Liver (tissue), 9 donors: ENCODE data around the gene CATSPERE. TPM values are rescaled to one million over a fixed set of nuclear protein-coding genes. Genes with fewer than 3 reads are reported as not detected.

ENCODE experiments used
- DNase-seq: peaks from one replicate; pipeline ENCODE4 v3.0.0-alpha.2; 2017; ENCODE audit warnings: low spot score
- H3K27ac ChIP-seq, 2 donors: one replicate each; pipeline ENCODE4 v1.7.0; 2013; ENCODE audit warnings: inconsistent platforms in 2 of 2, low read length in 2 of 2, control low read depth in 1 of 2, low read depth in 1 of 2, mild to moderate bottlenecking in 1 of 2
- H3K27me3 ChIP-seq, 4 donors: one replicate each; pipeline versions ENCODE4 v1.6.1 to v1.7.0; 2013; ENCODE audit warnings: low read length in 3 of 4, inconsistent platforms in 1 of 4, mild to moderate bottlenecking in 1 of 4, moderate library complexity in 1 of 4; ENCODE audit not compliant: control insufficient read depth in 4 of 4, insufficient read depth in 4 of 4
- H3K36me3 ChIP-seq, 4 donors: one replicate each; pipeline versions ENCODE4 v1.6.1 to v1.7.0; 2013; ENCODE audit warnings: low read length in 3 of 4, mild to moderate bottlenecking in 3 of 4, low read depth in 1 of 4, moderate library complexity in 1 of 4; ENCODE audit not compliant: control insufficient read depth in 4 of 4, insufficient read depth in 3 of 4
- H3K4me1 ChIP-seq, 4 donors: one replicate each; pipeline versions ENCODE4 v1.6.1 to v1.7.0; 2013; ENCODE audit warnings: low read length in 3 of 4, mild to moderate bottlenecking in 3 of 4, moderate library complexity in 1 of 4; ENCODE audit not compliant: control insufficient read depth in 4 of 4, insufficient read depth in 4 of 4
- H3K4me3 ChIP-seq, 3 donors: one replicate each; pipeline versions ENCODE4 v1.6.1 to v1.7.0; 2013; ENCODE audit warnings: low read length in 3 of 3, control low read depth in 1 of 3, low read depth in 1 of 3, mild to moderate bottlenecking in 1 of 3
- H3K9ac ChIP-seq, 2 donors: one replicate each; pipeline ENCODE4 v1.7.0; 2013; ENCODE audit warnings: low read length in 2 of 2, mild to moderate bottlenecking in 2 of 2, moderate library complexity in 2 of 2, control low read depth in 1 of 2, low read depth in 1 of 2
- H3K9me3 ChIP-seq, 4 donors: one replicate each; pipeline versions ENCODE4 v1.6.1 to v1.7.0; 2013; ENCODE audit warnings: low read length in 3 of 4; ENCODE audit not compliant: control insufficient read depth in 4 of 4
- EGR1 ChIP-seq, 2 donors: IDR thresholded peaks; 2 replicates each; pipeline ENCODE4 v1.6.1; 2016 to 2018; ENCODE audit warnings: antibody characterized with exemption in 2 of 2, low read depth in 2 of 2
- FOXA1 ChIP-seq: IDR thresholded peaks from 2 replicates; pipeline ENCODE4 v1.6.1; 2016; ENCODE audit warnings: antibody characterized with exemption
- FOXA2 ChIP-seq: IDR thresholded peaks from 2 replicates; pipeline ENCODE4 v1.6.1; 2016; ENCODE audit warnings: antibody characterized with exemption
- GABPA ChIP-seq, 2 donors: IDR thresholded peaks in 1 of 2; conservative IDR thresholded peaks in 1 of 2; 2 replicates each; pipeline ENCODE4 v1.6.1; 2016; ENCODE audit warnings: antibody characterized with exemption in 2 of 2, mild to moderate bottlenecking in 1 of 2, moderate library complexity in 1 of 2
- HNF4A ChIP-seq, 2 donors: conservative IDR thresholded peaks; 2 replicates each; pipeline ENCODE4 v1.6.1; 2016; ENCODE audit warnings: antibody characterized with exemption in 2 of 2, mild to moderate bottlenecking in 2 of 2
- HNF4G ChIP-seq: IDR thresholded peaks from 2 replicates; pipeline ENCODE4 v1.6.1; 2016; ENCODE audit warnings: antibody characterized with exemption
- JUND ChIP-seq, 2 donors: IDR thresholded peaks; 2 replicates each; pipeline ENCODE4 v1.6.1; 2016; ENCODE audit warnings: antibody characterized with exemption in 2 of 2
- NR2F2 ChIP-seq: IDR thresholded peaks from 2 replicates; pipeline ENCODE4 v1.6.1; 2016; ENCODE audit warnings: antibody characterized with exemption
- SP1 ChIP-seq: IDR thresholded peaks from 2 replicates; pipeline ENCODE4 v1.6.1; 2018; ENCODE audit warnings: antibody characterized with exemption, mild to moderate bottlenecking
- TAF1 ChIP-seq: conservative IDR thresholded peaks from 2 replicates; pipeline ENCODE4 v1.6.1; 2016; ENCODE audit warnings: antibody characterized with exemption, mild to moderate bottlenecking
- YY1 ChIP-seq: IDR thresholded peaks from 2 replicates; pipeline ENCODE4 v1.6.1; 2016; ENCODE audit warnings: antibody characterized with exemption, mild to moderate bottlenecking
- WGBS: extraction: QIAGEN DNeasy Blood & Tissue Kit; methylation state at CpG from one replicate; pipeline ENCODE4 v1.1.7; 2013; 5-methylcytosine and 5-hydroxymethylcytosine counted together
- polyA plus RNA-seq, 2 donors: library from polyadenylated mRNA; stranded (reverse) in 1 of 2; unstranded in 1 of 2; fragments of 200-250 nt in 1 of 2; fragments of >200 nt in 1 of 2; fragmentation: Nextera tagmentation in 1 of 2; extraction: Ambion mirVana in 1 of 2; gene quantifications; one replicate each; pipeline versions ENCODE4 v1.2.1 to v1.2.3, GENCODE V29; 2013 to 2015
- total RNA-seq, 2 donors: library from RNA; depleted of rRNA; stranded (reverse); fragments of >200 nt; gene quantifications; one replicate each; pipeline ENCODE4 v1.2.3, GENCODE V29; 2014
- TF ChIP-seq, protein P1 (sequence below): fragments of 150-350 bp; IDR thresholded peaks from 2 replicates; pipeline ENCODE4 v1.5.1; 2017; ENCODE audit warnings: improper control_type of control experiment, low read depth, low read length; ENCODE audit not compliant: missing input control
- TF ChIP-seq, protein P2 (sequence below): IDR thresholded peaks from 2 replicates; pipeline ENCODE4 v1.6.1; 2016; ENCODE audit warnings: antibody characterized with exemption
- TF ChIP-seq, protein P3 (sequence below): IDR thresholded peaks from 2 replicates; pipeline ENCODE4 v1.6.1; 2016; ENCODE audit warnings: antibody characterized with exemption
- TF ChIP-seq, protein P4 (sequence below): IDR thresholded peaks from 2 replicates; pipeline ENCODE4 v1.6.1; 2016; ENCODE audit warnings: antibody characterized with exemption
- TF ChIP-seq, protein P5 (sequence below): IDR thresholded peaks from 2 replicates; pipeline ENCODE4 v1.6.1; 2016; ENCODE audit warnings: antibody characterized with exemption, mild to moderate bottlenecking
- donor health status: healthy.
- donor health status: healthy.
- donor health status: healthy.
- donor health status: healthy.
- donor health status: healthy.

Gene CATSPERE
- total and polyA plus RNA-seq, 4 donors: 0.15 to 0.79 (median 0.53) TPM

DNA sequence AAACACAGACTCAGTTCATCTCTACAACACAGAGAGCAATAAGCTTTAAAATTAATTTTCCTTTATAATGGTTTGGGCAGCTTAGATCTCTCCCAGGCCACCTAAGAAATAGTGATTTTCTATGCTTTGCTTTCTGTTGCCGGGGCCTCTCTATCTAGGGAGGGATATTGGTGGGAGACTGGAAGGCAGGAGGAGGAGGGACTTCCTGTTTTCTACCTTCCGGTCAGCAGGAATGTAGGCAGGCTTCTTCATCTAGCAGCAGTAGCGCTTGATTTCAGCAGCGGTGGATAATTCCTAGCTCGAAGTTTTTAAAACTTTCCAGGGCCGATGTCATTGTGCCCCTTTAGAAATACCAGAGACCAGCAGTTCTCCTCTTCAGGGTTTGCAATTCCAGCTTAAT lies 186.7 kb downstream of the CATSPERE start:
- Histone ChIP-seq H3K9me3 (no peaks in the 10 kb centered on the region), H3K4me3 (no peak overlapping the region), H3K9ac (no peak overlapping the region), H3K4me1 (peaks cover 0 to 6% (median 4%) of the 10 kb centered on the region in 4 donors), H3K36me3 (no peaks in the 10 kb centered on the region), H3K27ac (no peak overlapping the region), H3K27me3 (no peaks in the 10 kb centered on the region)
- TF ChIP-seq, protein P1, sequence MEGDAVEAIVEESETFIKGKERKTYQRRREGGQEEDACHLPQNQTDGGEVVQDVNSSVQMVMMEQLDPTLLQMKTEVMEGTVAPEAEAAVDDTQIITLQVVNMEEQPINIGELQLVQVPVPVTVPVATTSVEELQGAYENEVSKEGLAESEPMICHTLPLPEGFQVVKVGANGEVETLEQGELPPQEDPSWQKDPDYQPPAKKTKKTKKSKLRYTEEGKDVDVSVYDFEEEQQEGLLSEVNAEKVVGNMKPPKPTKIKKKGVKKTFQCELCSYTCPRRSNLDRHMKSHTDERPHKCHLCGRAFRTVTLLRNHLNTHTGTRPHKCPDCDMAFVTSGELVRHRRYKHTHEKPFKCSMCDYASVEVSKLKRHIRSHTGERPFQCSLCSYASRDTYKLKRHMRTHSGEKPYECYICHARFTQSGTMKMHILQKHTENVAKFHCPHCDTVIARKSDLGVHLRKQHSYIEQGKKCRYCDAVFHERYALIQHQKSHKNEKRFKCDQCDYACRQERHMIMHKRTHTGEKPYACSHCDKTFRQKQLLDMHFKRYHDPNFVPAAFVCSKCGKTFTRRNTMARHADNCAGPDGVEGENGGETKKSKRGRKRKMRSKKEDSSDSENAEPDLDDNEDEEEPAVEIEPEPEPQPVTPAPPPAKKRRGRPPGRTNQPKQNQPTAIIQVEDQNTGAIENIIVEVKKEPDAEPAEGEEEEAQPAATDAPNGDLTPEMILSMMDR: no peak
- TF ChIP-seq GABPA (IDR thresholded peaks at IDR 0.05 in 1 of 2, conservative IDR thresholded peaks at IDR 0.05 in 1 of 2): peak in 1 of 2 donors; percentile 32
- no peak for DNase-seq
- WGBS: 77% methylated on average over 6 of the region's 6 CpGs

DNA sequence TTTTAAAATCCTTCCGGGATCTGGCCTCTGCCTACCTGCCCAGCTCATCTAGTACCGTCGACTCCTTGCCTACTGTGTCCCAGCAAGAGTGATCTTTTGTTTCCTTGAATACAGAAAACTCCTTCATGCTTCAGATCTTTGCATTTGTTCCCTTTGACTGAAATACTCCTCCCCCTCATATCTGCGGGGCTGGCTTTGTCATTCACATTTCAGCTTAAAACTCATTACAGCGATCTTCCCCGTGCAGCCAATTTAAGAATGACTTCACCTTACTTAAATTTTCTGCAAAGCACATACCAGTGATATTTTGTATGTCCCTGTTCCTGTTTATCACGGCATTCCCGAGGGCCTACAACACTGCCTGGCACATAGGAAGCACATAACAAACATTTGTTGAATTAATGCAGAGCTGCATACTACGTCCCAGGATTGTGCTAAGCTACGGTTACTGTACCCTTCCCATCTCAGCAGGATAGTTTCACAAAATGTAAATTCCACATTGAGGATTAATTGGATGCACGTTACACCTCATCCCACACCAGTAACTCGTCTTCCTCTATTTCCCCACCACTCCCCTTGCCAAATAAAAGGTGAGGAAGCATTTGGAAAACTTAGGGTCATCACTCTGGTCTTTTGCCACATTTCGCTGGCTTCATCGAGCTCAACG lies 191.0 kb downstream of the CATSPERE start:
- WGBS: 44% methylated on average over 15 of the region's 15 CpGs
- no peaks in the 10 kb centered on the region for H3K9me3 ChIP-seq
- peak overlapping the region; percentile 35 to 75 for H3K9ac ChIP-seq
- no peak for DNase-seq
- no peaks in the 10 kb centered on the region for H3K36me3 ChIP-seq
- H3K27ac ChIP-seq: peak overlapping the region; percentile 53 to 60
- H3K27me3 ChIP-seq: no peaks in the 10 kb centered on the region
- H3K4me3 ChIP-seq: peak overlapping the region; percentile 41 to 89 (median 87)
- peaks cover 0 to 25% (median 10%) of the 10 kb centered on the region in 4 donors for H3K4me1 ChIP-seq
- TF ChIP-seq, protein P2, sequence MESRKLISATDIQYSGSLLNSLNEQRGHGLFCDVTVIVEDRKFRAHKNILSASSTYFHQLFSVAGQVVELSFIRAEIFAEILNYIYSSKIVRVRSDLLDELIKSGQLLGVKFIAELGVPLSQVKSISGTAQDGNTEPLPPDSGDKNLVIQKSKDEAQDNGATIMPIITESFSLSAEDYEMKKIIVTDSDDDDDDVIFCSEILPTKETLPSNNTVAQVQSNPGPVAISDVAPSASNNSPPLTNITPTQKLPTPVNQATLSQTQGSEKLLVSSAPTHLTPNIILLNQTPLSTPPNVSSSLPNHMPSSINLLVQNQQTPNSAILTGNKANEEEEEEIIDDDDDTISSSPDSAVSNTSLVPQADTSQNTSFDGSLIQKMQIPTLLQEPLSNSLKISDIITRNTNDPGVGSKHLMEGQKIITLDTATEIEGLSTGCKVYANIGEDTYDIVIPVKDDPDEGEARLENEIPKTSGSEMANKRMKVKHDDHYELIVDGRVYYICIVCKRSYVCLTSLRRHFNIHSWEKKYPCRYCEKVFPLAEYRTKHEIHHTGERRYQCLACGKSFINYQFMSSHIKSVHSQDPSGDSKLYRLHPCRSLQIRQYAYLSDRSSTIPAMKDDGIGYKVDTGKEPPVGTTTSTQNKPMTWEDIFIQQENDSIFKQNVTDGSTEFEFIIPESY: no peak
- no peak for TF ChIP-seq YY1
- no peak for TF ChIP-seq EGR1 (IDR thresholded peaks at IDR 0.05; ENCODE audit: low read depth in 2 of 2)
- TF ChIP-seq, protein P3, sequence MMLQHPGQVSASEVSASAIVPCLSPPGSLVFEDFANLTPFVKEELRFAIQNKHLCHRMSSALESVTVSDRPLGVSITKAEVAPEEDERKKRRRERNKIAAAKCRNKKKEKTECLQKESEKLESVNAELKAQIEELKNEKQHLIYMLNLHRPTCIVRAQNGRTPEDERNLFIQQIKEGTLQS: no peak
- no peak for TF ChIP-seq FOXA1
- TF ChIP-seq, protein P4, sequence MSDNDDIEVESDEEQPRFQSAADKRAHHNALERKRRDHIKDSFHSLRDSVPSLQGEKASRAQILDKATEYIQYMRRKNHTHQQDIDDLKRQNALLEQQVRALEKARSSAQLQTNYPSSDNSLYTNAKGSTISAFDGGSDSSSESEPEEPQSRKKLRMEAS: no peak
- TF ChIP-seq, protein P1: no peak
- no peak for TF ChIP-seq JUND (IDR thresholded peaks at IDR 0.05)
- no peak for TF ChIP-seq FOXA2
- TF ChIP-seq, protein P5, sequence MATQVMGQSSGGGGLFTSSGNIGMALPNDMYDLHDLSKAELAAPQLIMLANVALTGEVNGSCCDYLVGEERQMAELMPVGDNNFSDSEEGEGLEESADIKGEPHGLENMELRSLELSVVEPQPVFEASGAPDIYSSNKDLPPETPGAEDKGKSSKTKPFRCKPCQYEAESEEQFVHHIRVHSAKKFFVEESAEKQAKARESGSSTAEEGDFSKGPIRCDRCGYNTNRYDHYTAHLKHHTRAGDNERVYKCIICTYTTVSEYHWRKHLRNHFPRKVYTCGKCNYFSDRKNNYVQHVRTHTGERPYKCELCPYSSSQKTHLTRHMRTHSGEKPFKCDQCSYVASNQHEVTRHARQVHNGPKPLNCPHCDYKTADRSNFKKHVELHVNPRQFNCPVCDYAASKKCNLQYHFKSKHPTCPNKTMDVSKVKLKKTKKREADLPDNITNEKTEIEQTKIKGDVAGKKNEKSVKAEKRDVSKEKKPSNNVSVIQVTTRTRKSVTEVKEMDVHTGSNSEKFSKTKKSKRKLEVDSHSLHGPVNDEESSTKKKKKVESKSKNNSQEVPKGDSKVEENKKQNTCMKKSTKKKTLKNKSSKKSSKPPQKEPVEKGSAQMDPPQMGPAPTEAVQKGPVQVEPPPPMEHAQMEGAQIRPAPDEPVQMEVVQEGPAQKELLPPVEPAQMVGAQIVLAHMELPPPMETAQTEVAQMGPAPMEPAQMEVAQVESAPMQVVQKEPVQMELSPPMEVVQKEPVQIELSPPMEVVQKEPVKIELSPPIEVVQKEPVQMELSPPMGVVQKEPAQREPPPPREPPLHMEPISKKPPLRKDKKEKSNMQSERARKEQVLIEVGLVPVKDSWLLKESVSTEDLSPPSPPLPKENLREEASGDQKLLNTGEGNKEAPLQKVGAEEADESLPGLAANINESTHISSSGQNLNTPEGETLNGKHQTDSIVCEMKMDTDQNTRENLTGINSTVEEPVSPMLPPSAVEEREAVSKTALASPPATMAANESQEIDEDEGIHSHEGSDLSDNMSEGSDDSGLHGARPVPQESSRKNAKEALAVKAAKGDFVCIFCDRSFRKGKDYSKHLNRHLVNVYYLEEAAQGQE: no peak
- TF ChIP-seq TAF1: no peak
- no peak for TF ChIP-seq HNF4G
- no peak for TF ChIP-seq SP1
- TF ChIP-seq NR2F2: no peak
- no peak for TF ChIP-seq HNF4A (conservative IDR thresholded peaks at IDR 0.05)
